Bone marrow (tissue), 2 donors: ENCODE data around the gene ABHD5.

Experiments
- DNase-seq, 2 donors: peaks; one replicate each; lab custom pipeline; 2025; lab: John Stamatoyannopoulos, UW

The ABHD5 gene

DNA sequence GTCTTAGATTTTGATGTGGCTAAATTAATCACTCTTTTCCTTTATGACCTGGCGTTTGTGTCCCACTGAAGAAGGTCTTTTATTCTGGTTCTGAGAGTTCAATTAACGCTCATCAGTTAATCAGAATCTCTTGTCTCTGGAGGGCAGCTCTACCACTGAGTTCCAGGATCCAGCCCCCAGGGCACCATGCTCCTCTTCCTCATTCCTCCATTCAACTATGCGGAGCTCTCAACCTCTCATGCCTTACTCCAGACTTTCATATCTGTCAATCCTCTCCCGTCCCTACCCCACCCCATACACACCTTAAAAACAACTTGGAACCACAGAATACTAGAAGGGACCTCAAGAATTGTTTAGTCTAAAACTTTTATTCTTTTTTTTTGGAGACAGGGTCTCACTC, 4.8 kb upstream of the ABHD5 start:
- no peak for DNase-seq

DNA sequence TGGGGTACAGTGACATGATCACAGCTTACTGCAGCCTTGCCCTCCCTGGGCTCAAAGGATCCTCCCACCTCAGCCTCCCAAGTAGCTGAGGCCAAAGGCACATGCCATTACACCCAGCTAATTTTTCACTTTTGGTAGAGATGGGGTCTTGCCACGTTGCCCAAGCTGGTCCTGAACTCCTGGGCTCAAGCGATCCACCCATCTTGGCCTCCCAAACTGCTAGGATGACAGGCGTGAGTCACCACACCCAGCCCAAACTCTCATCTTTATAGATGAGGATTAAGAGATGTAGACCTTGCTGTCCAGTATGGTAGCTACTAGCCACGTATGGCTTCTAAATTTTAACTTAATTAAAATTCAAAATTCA, 4.4 kb upstream of the ABHD5 start:
- no peak for DNase-seq

DNA sequence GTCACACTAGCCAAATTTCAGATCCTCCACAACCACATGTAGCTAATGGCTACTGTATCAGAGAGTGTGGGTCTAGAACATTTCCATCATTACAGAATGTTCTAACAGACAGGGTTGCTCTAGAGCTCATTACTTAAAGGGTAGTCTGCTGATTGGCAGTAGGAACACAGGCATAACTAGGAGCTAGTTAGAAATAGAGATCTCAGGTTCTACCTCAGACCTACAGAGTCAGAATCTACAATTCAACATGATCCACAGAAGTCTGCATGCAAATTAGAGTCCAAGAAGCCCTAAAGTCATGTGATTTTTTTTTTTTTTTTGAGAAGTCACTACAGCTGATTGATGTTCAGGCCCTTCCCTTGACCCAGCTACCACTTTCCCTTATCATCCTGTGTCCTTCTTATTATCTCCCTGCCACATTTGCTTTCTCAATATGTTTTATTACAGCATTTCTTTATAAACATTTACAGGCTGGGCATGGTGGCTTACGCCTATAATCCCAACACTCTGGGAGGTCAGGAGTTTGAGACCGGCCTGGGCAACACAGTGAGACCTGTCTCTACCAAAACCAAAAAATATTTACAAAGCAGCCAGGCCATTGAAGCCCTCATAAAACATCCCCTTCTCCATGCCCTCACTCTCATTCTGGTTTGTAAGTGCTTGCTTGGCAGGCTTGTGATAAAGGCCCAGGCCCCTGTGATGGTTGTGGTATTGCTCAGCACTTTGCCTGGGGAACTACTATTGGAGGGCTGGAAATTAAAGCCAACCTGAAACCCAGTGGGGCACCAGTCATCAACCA, 3.8 kb upstream of the ABHD5 start:
- DNase-seq, result no peak

DNA sequence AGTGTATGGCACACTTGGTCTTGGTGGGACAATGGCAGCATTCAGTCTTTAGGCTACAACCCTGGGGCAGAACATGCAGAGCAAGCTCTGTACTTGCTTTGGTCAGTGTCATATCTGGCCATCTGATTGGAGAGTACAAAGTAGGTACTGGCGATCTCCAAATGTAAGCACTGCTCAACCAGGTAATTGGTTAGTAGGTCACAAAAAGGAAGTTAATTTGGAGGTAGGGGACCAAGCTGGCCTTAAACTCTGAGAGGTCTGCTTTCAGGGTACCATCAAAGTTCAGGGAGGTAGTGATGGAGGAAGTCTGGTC, 3.3 kb upstream of the ABHD5 start:
- no peak for DNase-seq

DNA sequence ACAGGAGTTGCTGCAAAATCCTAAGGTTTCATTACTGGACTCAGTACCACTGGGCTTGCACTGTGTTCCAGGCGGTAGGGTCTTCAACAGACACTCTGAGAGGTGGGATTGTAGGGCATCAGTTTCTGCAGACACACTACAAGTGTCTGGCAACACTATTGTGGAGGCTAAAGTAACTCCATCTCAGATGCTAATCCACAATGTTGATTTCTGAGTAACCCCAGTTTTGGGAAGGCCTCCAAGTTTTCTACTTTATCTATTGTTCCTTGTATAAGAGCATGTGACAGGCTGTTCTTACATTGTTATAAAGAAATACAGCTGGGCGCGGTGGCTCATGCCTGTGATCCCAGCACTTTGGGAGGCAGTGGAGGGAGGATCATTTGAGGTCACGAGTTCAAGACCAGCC, 2.5 kb upstream of the ABHD5 start:
- no peak for DNase-seq

DNA sequence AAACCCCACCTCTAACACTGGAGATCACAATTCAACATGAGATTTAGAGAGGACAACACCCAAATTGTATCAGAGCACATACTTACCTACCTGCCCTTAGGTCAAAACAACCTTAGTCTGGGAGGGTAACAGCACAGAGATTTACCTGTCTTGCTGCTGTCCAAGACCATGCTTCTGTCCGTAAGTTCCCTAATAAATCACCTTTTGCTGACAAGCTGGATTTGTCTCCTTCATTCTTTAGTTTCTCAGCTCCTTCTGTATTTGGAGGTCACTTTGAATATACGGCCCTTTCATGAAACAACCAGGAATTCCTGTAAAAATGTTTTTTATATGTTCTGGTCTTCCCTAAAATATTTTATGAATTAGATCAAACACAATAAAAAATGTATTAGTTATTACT, 1.6 kb upstream of the ABHD5 start:
- no peak for DNase-seq

DNA sequence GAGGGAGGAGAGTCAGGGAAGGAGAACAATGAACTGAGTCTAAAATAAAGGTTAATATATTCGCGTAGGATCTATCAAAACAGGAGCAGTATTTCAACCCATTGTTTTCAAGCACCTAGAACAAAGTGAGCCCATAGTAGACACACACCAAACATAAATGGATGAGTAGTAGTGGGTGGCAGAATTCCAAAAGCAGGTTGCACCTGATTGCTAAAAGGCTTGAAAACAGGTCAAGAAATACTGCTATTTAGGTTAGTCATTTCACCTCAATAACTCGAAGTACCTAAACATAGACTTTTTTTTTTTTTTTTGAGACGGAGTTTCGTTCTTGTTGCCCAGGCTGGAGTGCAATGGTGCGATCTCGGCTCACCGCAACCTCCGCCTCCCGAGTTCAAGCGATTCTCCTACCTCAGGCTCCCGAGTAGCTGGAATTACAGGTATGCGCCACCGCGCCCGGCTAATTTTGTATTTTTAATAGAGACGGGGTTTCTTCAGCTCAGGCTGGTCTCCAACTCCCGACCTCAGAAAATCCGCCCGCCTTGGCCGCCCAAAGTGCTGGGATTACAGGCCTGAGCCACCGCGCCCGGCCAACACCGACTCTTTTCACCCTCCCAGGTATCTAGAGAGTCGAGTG, 855 bp upstream of the ABHD5 start:
- DNase-seq, result no peak

DNA sequence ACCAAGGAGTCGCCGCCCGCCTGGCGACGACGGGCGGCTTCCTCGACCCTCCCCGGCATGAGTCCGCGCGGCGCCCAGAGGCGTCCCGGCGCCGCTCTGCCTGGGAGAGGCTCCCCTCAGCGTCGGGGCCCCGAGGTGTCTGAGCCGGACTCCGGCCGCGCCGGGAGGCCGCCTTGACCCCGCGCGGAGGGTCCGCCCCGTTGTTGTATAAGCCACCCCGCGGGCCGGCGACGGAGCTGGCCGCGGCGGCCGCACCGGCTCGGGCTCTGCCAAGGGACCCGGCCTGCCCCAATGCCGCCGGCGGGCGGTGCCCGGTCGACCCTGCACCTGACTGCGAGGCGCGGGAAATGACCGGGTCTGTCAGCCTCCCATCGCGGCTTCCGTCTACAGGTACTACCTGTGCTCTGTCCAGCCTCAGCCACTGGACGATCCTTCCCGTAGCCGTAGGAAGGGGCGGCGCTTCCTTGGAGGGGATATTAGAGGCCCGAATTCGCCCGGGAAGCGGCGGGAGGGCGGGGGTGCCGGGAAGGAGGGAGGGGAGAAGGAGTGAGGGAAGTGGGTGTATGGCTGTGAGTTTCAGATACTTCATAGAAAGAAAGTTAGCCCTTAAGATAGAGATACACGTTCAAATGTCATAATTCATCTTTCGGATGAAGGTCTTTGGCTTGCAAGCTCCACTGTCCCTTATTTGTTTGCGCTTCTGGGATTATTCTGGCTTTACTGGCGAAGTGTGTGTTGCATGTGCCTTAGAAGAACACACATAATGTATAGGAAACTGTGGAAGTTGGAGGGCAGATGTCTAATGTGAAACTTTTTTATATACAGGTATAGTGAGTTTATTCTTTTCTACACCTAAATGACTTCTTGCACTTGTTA, 620 bp downstream of the ABHD5 start:
- peak in 1 of 2 donors; percentile 58 for DNase-seq

DNA sequence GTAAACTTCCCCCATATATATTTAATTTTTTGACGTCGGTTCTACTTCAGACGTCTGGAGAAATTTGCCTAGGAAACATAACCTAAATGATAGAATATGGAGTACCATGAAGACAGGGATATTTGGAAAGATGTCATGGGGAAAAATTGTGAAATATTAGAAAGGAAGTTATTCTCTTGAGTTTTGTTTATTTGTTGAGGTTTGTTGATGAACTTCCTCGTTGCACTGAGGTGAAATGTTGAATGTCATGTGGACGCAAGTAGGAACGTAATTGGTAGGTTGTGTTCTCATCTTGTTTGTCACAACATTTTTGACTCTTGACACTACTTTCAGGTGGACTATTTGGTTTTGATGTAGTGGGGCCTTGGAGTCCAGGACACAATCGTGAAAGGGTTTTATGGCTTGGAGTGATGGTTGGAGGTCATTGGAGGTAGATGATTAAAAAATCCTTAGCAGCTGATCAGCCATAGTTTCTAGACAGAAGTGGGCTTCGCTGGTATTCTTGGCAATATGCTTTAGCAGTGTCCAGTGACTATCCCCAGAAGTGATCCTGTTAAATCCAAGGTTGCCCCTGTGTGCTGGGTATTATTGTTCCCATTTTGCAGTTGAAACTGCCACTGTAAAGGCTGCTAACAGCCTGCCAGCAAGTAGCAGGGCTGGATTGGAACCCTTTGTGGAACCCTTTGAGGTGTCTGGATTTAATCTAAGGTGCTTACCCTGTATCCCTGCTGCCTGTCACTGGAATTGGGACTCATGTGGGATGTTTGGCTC, 1.5 kb downstream of the ABHD5 start:
- no peak for DNase-seq

DNA sequence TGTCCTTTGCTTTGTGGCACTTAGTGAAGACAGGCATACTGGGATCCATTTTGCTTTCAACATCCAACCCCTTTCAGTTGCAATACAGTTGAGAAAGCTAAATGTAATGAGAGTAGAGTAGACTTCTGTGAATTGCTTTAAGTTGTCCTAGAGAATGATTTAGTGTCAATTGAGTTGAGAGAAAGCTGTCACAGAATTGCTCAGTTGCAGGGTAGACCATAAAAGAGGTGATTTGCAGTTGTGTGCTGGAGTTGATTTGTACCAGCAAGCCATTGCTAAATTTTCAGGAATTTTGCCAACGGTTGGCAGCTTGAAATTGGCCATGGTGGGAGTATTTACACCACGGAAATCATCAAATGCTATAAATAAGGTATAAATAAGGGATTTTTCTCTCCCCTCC, 2.2 kb downstream of the ABHD5 start:
- no peak for DNase-seq

DNA sequence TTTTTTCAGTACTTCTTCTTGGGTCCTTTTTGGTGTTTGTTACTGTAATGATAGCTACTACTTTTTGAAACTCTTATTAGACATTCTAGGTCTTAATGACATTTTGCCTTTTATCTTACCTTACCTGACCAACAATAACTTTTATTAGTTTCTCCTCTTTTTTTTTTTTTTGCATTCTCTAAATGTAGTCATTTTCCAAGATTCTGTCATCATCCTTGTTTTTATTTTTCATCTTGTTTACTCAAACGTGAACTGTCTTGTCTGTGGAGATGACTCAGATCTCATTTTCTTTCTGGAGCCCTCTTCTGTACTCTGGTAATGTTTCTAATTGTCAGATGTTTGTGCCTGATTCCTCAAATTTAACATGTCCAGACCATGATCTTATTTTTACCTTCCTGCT, 2.9 kb downstream of the ABHD5 start:
- DNase-seq, result no peak

DNA sequence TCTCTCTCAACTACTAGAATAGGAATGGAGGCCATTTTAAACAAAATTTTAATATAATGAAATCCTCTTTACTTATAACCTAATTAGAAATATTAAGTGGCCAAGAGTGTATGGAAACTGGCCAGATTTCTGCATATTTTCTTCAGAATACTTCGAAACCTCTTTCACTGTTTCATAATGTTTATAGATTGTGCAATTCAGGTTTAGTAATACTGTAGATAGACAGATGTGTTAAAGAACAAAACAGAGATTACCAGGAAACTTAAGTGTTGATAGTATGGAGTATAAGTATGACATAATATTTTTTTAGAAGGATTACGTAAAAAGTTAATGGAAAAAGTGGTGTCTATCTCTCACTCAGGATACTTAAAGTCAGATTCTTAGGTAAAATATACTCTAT, 4.7 kb downstream of the ABHD5 start:
- no peak for DNase-seq

DNA sequence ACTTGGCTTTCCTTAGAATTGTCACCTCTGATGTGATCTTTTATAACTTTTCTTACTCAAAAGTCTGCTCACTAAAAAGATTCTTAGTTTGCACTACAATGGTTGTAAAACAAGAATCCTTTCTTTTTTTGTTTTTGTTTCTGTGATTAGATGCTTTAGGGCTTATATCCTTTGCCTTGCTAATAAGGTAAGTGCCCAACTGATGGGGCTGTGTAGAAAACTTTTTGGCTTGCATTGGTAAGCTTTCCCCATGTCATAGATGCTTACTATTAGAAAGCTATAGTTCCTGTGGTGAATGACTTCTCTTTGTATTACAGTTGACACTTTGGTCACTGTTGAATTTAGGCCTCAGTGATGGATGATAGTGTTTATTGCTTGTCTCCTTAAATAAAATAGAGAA, 5.1 kb downstream of the ABHD5 start:
- no peak for DNase-seq

DNA sequence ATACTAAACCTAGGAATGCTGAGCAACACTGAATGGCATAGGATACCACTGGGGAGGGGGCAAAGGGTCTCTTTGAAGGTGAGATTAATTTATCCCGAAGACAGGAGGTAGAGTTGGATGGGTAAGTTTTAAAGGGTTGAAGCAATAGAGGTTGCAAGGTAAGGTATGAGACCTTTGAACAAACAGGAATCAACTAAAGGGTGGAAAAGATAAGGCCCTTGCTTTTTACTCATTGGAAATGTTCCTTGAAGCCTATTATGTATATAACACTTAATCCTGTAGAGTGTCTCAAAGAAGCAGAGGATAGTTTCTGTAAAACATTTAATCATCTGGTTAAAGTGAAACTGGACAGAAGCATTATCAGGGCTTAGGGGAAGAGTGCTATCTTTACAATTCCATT, 5.7 kb downstream of the ABHD5 start:
- DNase-seq, result no peak

DNA sequence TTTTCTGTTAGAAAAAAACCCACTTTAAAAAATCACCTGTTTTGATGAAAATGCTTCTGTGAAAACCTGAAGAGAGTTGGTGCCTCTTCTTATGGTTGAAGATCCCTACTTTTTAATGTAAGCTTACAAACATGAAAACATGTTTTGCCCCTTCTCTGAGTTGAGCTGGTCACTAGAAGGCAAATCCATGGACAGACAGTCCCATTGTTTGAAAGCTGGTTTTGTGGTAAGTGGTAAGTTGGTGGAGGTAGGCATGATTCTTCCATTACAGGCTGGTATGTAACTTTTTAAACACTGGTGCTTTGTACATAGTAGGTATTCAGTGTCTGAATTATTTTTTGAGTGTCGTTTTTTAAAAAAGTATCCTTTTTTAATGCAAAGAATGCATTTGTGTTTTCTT, 6.1 kb downstream of the ABHD5 start:
- DNase-seq, result no peak

DNA sequence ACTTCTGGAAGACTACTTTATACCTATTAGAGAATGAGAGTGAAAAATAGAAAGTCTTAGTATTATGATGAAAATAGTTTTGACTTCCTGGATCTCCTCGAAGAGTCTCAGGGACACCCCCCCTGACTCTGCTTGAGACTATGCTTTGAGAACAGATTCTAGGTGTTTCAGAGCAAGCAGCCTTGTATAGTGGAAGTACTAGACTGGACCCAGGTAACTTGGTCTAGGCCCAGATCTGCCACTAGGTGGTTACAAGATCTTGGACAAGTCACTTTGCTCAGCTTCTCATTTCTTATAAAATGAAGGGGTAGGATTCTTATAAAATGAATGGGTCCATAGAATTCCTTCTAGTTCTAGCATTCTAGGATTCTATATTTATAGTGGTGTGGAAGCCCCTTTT, 9.1 kb downstream of the ABHD5 start:
- no peak for DNase-seq

DNA sequence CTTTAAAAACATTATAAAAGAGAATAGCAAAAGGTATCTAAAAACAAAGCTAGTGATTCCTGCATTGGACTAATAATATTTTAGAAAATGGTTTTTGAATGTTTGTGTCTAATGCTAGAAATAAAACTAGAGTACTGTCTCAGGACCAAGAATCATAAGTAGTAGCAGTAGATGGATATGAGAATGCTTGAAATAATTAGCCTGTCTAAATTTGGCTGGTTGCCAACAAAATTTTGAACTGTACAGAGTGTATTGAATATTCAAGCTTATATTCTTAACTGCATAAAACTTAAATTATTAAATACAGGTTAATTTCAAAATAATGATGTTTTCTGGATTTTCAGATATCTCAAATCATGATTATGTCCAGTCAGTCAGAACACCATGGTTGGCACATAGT, 14.0 kb downstream of the ABHD5 start:
- DNase-seq, result no peak

DNA sequence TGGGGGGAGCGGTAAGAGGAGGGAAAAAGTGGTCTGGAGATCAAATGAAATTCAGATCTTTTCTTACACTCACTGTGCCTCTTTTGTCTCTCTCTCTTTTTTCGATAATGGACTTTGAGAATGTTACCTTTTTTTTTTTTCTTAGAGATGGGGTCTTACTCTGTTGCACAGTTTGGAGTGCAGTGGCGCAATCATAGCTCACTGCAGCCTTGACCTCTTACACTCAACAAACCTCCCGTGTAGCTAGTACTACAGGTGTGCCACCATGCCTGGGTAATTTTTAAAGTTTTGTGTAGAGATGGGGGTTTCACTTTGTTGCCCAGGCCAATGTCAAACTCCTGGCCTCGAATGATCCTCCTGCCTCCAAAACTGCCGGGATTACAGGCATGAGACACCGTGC, 15.6 kb downstream of the ABHD5 start:
- no peak for DNase-seq

DNA sequence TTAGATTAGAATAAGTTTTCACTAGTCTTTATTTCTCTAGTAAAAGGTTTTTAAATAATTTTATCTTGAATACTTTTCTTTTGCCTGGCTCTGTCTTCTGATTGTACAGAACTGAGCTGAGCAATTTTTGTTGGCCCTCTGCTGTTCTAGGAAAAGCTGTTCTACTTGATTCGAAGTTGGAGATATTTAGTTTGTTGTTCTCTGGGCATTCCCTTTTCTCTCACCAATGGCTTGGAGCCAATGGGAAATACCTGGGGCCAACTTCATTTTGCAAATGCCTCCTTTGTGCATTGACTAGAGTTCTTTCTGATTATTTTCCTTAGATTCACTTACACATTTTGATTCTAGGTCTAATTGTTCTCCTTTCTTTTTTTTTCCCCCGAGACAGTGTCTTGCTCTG, 16.5 kb downstream of the ABHD5 start:
- DNase-seq, result no peak

DNA sequence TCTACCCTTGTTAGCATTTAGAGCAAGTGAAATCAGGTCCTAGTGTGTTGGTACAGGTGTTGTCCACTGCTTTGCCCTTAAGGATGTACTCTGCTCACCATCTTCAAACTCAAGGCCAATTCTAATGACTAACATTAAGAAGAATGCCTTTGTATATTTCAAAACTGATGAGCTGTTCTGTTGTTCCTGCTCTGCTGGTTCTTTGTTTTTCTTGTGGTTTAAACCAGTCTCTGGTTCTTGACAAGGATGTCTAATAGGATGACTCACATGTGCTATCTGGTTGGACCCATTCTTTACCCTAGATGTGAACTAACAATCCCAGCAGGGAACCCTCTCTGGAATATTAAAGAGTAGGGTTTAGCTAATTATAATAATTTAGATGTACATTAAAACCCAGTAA, 17.3 kb downstream of the ABHD5 start:
- DNase-seq, result no peak

DNA sequence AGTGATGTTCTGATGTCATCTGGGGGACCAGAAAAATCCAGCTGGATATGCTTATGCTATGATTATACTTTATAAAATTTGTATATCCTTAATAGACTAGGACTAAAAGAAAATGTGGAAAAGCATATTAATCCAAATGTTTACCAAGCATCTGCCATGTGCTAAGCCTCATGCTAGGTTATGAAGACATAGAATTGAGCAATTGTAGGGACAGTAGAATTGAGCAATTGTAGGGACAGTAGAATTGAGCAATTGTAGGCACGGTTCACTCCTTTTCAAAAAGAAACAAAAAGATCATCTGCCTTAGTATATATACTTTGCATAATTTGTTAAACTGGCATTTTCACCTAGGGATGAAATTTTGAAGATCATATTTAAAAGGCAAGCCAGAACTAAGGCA, 18.3 kb downstream of the ABHD5 start:
- no peak for DNase-seq

DNA sequence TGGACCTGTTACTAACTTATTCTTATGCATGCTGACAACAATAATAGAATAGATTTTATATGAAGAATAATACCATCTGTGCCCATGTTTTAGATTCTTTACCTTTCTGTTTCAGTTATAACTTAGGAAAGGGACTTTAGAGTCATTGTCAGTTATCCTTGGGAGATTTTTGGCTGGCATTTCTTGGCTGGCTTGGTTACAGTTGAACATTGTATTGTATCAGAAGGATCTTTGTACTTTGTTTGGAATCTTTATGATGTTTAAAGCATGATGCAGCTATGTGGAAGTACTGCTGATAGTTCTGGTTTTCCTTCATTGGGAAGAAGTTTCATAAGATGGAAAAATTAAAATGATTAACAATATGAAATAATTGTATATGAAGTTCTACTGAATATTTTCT, 19.9 kb downstream of the ABHD5 start:
- DNase-seq, result no peak

DNA sequence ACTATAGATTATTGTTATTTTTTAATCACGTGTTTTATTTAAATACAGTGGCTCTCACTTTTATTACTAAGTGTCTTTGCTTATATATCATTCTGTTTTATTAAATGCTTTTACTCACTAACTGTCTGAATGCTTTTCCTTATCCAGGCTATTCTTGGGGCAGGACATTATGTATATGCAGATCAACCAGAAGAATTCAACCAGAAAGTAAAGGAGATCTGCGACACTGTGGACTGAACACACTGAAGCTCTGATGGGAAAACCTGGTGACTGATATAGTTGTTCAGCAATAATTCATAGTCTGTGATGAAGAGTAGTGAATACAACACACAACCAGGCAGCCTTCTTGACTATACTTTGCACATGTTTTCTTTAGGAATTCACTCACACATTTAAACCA, 27.6 kb downstream of the ABHD5 start:
- DNase-seq, result no peak
